ENCODE data around the gene DDOST. TPM values are rescaled to one million over a fixed set of nuclear protein-coding genes. Genes with fewer than 3 reads are reported as not detected.
"Not testable (repeated sequence)": the region's sequence is repeated elsewhere in the genome, so short reads cannot be mapped to it uniquely, and the experiment has no call there.

The DDOST gene
- total RNA-seq, 1 donor from 2014 or later: 134 TPM

DNA sequence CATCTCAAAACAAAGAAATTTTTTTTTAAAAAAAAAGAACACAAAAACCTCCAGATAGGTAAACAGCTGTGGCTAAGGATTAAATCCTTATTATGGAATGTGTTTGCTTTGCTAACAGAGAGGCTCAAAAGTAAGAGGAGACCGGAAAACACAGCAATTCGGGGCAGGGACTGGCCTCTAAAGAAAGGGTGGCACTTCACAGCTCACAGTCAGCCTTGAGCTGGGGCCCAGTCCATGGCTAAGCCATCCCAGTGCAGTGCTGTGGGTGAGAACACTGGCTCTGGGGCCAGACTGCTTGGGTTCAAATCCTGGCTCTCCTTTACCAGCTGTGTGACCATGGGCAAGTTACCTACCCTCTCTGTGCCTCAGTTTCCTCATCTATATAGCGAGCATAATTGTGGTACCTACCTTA is 28.5 kb upstream of the DDOST start:
- no peak for ATAC-seq

DNA sequence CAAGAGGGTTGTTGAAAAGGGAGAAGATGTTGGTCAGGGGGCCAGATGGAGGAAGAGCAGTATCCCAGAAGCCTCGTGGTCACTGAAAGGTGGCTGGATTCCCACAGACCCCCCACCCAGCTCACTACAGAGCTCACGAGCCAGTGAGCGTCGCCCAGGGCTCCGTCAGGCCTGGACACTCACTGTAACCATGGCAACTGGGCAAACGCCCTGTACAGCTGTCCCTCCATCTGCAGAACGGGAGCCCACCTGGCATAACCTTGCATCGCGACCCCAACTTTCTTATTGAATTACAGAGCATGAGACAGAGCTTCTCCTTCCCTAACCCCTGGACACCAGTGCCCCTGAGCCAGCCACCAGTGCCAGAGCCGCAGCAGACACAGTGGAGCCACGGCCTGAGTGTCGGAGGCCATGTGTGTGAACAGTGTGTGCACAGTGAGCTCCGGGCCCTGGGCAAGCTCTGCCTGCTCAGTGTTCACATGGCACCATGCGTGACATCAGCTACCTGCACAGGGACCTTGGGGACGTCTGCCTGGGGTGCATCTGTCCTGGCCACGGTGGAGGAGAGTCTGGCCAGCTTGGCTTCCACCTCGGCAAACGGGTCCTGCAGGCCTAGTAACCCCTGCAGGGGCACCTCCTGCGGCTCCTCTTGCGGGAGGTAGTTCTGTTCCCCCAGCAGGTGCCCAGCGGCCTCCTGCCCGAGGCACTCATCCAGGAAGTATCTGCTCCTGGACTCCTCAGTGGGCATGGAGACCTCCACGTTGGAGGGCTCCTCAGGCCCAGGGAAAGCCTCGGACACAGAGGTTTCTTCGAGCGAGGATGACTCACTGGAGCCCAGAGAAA is 25.9 kb upstream of the DDOST start:
- no peak for ATAC-seq

DNA sequence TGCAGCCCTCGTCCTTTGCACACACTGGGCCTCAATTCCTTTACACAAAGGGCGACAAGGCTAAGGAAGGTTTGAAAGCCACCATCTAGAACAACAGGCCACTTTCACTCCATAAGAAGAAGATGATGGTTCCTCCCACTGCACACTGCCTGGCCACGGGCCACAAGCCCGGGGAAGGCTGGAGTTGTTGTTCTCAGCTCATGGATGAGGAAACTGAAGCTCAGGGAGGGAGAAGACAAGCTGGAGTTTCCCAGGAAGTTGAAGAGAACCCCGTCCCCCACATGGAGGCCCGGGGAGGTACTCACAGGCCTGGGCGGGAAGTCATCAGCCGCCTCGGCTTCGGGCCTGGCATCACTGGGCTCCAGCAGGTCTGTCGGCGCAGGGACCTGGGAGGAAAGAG is 24.6 kb upstream of the DDOST start:
- ATAC-seq: no peak

DNA sequence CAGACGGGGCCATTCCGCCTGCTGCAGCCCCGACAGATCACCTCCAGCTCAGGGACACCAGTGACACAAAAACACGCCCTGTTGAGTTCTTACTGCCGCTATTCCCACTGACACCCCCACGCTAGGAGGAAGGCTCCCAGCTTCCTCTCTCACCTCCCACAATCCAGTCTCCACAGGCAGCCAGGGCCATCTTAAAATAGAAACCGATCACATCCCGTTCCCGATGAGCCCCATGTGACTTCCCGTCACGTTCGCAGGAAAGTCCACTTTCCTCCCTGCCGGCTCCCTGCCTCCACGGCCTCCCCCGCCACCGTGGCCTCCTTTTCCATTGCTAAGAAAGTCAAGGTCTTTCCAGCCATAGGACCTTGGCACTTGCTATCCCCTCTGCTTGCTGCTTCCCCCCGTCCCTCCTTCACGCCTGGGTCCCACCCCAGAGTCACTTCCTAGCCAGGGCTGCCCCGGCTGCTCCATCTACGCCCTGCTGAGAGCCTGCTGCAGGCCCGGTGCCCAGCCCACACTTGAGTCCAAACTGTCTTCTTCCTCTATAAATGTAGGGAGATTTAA is 24.0 kb upstream of the DDOST start:
- ATAC-seq: no peak

DNA sequence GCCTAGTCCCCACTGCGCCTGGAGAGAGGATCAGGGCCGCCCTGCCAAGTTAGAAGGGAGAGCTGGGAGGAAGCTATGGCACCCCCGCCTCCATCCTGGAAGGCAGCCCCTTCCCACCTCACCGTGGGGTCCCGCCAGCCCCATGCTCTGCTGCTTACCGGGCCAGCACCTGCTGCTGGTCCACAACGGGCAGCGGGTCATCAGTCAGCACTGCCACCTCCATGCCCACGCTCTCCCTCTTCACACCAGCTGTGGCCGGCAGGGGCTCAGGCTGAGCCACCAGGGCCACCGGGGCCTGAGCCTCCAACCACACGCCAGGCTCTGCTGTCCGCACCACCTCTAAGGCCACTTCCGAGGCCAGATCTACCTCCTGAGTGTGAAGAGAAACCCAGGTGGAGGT is 23.5 kb upstream of the DDOST start:
- no peak for ATAC-seq

DNA sequence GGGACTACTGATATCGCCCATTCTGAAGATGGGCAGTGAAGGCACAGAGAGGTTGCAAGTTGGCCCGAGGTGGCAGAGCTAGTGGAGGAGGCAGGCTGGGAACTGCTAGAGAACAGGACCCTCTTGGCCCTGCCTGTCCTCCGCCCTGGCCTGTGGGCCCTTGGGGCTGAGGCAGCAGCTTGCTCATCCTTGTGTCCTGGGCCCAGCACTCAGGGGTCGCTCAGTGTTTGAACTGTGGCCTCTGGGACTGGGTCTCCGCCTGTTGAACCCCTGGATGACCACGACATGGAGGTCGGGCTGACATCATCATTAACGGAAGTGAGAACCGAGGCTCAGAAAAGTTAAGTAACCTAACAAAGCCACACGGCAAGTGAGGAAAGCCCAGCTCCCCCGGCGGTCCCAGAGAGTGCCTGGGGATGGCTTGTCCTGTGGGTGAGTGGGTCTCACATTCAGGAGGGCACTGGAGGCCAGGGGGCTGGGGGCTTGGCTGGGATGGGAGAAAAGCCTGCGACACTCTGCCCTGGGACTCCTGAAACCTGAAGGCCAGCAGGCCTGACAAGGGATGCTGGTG is 23.0 kb upstream of the DDOST start:
- no peak for ATAC-seq

DNA sequence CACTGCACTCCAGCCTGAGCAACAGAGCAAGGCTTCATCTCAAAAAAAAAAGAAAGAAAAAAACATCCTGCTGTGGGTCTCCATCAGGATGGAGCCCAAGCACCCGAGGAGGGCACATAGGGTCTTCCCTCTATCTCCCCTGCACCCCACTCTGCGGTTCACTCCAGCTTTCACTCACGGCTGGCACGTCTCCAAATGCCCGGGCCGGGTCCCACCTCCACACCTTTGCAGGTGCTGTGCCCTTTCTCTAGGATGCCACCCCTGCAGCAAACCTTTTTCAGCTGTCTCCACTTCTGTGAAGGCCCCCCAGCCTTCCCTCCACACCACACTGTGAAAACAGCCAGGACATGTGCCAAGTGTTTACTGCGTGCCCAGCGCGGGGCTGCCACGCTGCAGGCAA is 22.4 kb upstream of the DDOST start:
- ATAC-seq: peak; percentile 6

DNA sequence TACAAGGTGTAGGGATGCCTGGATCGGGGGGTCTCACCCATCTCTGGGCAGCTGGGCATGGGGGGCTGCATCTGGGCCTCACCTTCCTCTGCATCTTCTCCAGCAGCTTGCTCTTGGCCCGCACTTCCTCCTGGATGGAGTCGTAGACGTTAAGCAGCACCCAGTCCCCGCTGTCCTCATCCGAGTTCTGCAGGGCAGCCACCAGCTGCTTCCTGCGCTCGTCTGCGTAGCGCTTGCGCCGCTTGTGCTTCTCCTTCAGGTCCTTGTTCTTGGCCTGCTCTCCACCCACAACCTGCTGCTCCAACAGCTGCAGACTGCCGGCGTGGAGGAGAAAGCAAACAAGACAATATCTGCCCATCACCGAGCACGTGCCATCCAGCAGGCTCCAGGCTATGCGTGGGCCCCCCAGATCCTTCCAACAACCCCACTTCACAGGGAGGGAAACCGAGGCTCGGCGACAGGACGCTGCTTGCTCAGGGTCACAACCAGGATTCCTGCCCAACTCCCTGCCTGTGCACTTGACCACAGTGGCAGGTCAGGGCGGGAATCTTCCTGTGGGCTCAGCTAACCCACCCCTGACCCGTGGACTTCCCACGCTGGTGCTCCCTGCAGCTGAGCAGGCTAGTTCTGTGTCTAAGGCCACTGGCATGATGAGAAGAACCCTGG is 21.5 kb upstream of the DDOST start:
- ATAC-seq: no peak

DNA sequence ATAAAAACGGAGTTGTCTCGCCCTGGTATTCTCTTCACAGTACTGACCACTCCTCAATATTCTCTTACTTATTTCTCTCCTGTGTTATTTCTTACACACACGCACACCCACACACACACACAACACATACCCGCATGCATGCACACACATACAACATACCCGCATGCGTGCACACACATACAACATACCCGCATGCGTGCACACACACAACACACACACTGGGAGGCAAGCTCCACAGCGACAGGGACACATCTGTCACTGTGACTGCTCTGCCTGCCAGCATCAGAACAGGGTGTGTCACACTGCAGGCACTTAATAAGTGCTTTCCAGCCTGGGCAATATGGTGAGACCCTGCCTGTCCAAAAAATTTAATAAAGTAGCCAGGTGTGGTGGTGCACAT is 20.8 kb upstream of the DDOST start:
- no peak for ATAC-seq

DNA sequence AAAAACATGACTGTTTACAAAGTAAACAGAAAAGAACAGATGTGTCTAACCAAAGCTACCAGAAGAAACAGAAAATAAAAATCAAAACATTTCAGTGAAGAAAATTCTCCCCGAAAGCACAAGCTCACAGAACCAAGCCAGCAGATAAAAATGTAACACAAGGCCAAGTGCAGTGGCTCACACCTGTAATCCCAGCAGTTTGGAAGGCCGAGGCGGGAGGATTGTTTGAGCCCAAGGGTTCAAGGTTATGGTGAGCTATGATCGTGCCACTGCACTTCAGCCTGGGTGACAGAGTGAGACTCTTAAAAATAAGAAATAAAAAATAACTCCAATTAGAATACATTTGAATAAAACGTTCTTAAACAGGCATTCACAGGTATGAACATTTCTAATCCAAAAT is 19.1 kb upstream of the DDOST start:
- ATAC-seq: no peak

DNA sequence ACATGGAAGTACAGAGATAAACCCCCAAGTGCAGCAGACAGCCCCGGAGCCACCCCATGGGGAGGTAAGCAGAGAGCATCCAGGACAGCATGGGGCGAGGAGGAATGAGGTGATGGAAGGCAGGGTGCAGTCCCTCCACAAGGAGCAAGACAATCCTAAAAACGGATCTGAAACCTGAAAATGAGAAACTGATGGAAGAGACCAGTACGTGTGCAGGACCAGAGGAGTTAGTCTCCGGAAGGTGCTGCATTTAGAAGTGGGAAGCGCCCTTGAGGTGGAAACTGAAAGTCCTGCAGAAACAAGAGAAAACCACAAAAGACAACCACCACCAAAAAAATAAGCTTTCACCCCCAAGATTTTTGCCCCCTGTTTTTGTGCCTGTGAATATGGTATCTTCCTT is 17.4 kb upstream of the DDOST start:
- ATAC-seq: no peak

DNA sequence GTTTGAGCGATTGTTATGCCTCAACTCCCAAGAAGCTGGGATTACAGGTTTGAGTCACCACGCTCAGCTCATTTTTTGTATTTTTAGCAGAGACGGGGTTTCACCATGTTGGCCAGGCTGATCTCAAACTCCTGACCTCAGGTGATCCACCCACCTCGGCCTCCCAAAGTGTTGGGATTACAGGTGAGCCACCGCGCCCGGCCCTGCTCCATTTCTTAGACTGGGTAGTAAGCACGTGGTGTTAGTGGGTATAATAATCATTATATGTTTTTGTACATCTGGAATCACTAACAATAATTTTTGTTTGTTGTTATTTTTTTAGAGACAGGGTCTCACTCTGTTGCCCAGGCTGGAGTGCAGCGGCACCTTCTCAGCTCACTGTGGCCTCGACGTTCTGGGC is 12.5 kb upstream of the DDOST start:
- ATAC-seq: not testable (repeated sequence)

DNA sequence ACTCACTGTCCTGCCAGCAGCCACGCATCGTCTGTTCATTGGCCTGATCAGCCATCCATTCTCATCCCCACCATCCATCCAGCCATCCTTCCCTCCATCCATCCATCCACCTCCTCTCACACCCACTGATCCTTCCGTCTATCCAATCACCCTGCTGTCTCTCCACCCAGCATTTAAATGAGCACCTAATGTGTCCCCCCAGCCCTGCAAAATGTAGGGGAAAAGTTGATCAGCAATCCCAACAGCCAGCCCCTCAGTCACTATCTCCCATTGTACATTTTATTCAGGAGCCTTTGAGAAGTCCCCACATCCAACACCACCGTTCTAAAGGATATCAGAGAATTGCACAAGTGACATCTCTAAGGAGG is 11.1 kb upstream of the DDOST start:
- no peak for ATAC-seq

DNA sequence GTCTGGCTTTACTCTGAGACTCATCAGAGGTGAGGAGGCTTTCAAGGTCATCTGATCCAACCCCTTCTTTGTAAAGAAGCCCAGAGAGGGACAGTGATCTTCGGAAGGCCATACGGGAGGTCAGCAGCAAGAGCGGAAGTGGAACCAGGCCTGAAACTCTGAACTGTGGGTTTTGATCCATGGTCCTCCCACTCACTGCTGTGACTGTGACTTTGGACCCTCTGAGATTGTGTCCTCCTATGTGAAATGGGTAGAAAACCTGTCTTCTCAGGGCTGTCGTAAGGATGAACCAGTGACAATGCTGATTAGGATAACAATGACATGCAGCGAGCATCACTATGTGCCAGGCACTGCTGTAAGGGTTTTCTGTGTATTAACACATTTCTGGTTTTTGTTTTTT is 9.8 kb upstream of the DDOST start:
- no peak for ATAC-seq

DNA sequence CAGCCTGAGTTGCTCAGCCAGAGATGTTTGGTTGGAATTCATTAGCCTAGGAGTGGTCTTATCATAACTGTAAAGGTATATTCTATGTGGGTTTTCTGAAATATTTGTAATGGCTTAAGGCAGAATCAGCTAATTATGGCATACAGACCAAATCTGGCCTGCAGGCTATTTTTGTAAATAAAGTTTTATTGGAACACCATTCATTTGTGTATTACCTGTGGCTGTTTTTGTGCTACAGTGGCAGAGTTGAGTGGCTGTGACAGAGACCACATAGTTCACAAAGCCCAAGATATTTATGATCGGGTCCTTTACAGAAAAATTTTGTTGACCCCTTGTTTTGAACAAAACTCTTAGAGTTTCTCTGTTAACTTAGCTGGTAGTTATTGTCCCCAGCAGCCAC is 7.4 kb upstream of the DDOST start:
- ATAC-seq: no peak

DNA sequence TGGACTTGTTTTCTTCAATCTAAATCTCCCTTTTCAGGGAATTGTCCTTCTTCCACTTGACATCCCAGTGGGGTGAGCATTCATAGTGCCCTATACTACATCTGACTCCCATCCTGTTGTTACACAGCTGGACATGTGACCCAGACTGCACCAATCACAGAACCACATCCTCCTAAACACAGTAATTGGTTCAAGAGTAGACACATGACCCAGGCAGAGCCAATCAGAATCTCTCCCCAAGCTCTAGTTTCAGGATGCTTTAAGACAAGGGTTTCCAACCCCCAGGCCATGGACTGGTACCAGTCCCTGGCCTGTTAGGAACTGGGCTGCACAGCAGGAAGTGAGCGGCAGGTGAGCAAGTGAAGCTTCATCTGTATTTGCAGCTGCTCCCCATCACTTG is 5.6 kb upstream of the DDOST start:
- peak; percentile 16 for ATAC-seq

DNA sequence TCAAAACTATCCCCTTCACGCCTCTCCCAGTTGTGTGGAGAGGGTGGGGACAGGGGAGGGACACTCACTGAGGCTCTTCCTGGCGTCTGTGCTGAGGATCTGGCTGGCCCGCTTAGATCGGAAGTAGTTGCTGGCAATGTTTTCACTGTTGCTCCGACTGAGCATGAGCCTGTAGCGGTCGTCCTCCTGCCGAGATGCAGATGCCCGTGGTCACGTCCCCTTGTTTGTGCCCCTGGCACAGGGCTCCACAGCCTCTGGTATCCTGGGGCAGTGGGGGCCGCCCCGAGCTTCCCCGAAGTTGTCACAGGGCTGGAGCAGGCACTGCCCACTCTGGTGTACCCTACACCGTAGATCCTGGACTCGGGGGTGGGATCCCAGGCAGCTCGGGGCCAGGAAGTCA is 5.0 kb upstream of the DDOST start:
- ATAC-seq: no peak

DNA sequence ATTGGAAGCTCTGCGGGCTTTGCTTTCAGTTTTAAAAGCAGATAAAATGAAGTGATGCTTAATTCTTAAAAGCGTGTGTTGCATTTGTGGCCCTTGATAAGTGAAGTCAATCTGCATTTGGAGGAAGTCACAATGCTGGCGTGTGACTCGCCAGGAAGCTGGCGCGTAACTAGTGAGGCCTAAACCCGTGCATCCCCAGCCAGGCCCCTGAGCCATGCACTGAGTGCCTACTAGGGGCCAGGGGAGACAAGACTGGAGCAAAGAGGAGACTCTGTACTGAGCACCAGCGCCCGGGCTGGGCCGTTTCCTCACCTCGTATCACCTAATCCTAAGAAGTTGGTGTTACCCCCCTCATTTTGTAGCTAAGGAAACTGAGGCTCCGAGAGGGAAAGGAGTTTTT is 4.6 kb upstream of the DDOST start:
- ATAC-seq: no peak

DNA sequence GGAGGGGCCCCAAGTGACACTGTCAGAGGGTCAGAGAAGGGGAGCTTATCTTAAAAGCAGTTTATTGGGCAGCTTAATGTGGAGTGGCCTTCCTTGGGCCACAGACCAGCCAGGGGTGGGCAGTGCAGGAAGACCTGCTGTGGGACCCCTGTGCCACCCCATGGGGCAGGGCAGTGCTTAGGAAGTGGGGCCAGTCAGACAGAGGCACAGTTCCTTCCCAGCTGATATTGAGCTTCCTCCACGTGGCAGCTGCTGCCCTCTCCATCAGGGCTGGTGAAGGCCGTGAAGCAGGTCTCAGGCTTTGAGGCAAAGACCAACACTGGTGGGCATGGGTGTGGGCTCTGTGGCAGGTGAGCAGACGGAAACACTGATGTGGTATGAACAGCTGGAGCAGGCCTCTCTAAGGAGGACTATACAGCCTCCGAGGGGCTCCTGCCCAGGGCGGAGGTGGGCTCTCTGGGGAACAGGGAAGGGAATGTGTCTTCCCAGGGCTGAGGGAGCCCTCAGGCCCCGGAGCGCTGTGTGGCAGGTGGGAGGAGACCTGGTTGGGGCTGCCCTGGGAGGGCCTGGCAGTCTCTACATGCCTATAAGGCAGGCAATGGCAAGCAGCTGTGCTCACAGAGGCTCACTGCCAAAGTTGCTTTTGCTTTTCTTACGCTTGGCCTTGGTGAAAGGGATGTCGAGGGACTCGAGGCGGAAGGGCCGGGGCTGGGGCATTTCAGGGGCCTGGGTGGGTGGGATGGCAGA is 3.0 kb upstream of the DDOST start:
- ATAC-seq: no peak

DNA sequence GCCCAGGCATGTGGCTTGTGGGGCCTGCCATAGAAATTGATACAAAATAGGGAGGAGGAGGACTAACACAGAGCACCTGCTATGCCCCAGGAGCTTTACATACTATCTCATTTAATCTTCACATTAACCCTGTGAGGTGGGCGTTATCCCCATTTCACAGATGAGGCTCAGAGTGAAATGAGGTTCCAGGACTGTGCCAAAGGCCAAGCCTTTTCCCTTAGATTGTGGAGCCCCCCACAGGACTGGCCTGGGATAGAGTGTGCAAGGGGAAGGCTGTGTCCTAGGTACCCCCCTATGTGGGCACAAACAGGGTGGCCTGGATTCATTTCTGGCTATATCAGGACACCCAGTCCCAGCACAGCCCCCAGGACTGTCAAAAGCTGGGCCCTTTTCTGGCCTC is 2.2 kb upstream of the DDOST start:
- ATAC-seq: no peak

DNA sequence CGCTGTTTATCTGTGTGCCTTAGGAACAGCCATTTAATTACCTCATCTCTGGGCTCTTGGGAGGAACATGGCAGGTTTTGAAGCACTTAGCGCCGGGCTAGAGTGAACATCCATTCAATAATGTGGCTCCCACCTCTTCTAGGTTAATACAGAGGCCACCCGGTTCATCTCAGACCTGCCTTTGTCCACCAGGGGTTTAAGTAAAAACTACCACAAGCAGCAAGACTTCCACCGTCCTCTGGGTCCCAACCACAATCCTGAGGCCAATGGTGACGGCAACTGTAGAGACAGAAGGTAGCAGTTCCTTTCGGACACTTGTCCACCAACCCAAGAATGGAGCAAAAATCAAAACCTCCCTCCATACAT is 924 bp upstream of the DDOST start:
- no peak for ATAC-seq

DNA sequence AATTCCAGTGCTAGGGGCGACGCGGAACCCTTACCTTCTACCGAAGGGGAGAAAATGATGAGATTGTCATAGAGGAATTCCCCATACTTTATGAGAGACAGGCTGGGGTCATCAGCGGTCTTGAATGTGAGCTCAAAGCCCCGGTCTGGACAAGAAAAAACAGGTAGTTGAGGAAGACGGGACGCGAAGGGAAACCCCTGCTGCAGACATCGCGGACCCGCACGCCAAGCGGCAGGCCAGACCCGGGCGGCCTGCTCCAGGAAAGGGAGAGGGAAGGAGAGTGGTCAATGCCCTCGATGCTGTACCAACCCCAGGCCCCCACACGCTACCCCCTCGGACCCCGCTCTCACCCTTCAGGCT is 342 bp downstream of the DDOST start:
- ATAC-seq: peak; percentile 7

DNA sequence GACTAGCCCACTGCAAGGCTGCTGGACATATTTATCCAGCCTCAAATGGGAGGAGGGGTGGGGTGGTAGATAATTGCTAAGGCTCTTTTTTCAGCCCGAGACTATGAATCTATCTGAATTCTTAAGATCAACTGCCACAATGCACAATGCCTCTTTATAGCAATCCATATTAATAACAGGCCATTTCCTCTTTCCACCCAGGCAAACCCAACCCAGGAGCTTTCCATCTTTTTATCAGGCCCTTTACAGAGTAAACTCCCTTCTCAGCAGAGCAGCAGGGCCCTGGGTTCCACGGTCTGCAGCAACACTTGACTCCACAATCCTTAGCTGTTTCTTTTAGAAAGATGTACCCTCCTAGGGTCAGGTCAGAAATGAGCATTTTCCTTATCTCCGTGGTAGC is 806 bp downstream of the DDOST start:
- no peak for ATAC-seq

Measured in esophagus mucosa (tissue), 1 donor.